ENCODE measurements around the gene GJC1.
"Not testable (repeated sequence)": the region's sequence is repeated elsewhere in the genome, so short reads cannot be mapped to it uniquely, and the experiment has no call there.

Gene GJC1

GRCh38 chr17:44827863-44828262 is 2.2 kb downstream of the GJC1 start:
- TF ChIP-seq CTCF (IDR thresholded peaks at IDR 0.05; ENCODE audit: low read depth, low read length, missing control alignments), result no peak
- H3K4me3 ChIP-seq (ENCODE audit: low read depth, low read length), result peak overlapping the region; percentile 91
- in situ Hi-C loops (cut with HindIII; ENCODE audit: low sequenced_read_pairs), result no loop called here

GRCh38 chr17:44826123-44826790 is 3.8 kb downstream of the GJC1 start:
- in situ Hi-C loops (cut with HindIII; ENCODE audit: low sequenced_read_pairs), result no loop called here
- no peak for TF ChIP-seq CTCF (IDR thresholded peaks at IDR 0.05; ENCODE audit: low read depth, low read length, missing control alignments)
- DNase-seq (ENCODE audit: low read depth), result no peak
- no peak overlapping the region for H3K4me3 ChIP-seq (ENCODE audit: low read depth, low read length)

More at GRCh38 chr17:44827863-44828262, 2.2 kb downstream of the GJC1 start:
- no peak for DNase-seq (ENCODE audit: low read depth)

- in situ Hi-C loops (cut with HindIII; ENCODE audit: low sequenced_read_pairs); H3K4me3 ChIP-seq (ENCODE audit: low read depth, low read length); DNase-seq (ENCODE audit: low read depth): not testable (repeated sequence)
Observed at GRCh38 chr17:44825236-44825635, 4.9 kb downstream of the GJC1 start.

GRCh38 chr17:44820631-44821212 is 9.4 kb downstream of the GJC1 start:
- TF ChIP-seq CTCF (IDR thresholded peaks at IDR 0.05; ENCODE audit: low read depth, low read length, missing control alignments), result no peak
- peak overlapping the region; percentile 6 for H3K4me3 ChIP-seq (ENCODE audit: low read depth, low read length)
- in situ Hi-C loops (cut with HindIII; ENCODE audit: low sequenced_read_pairs), result no loop called here
- DNase-seq (ENCODE audit: low read depth), result peak; percentile 85

- H3K4me3 ChIP-seq (ENCODE audit: low read depth, low read length); DNase-seq (ENCODE audit: low read depth); in situ Hi-C loops (cut with HindIII; ENCODE audit: low sequenced_read_pairs): not testable (repeated sequence)
Observed at GRCh38 chr17:44818508-44818907, 11.6 kb downstream of the GJC1 start.

- no peak for TF ChIP-seq CTCF (IDR thresholded peaks at IDR 0.05; ENCODE audit: low read depth, low read length, missing control alignments)
- in situ Hi-C loops (cut with HindIII; ENCODE audit: low sequenced_read_pairs), result no loop called here
- DNase-seq (ENCODE audit: low read depth), result no peak
- H3K4me3 ChIP-seq (ENCODE audit: low read depth, low read length), result no peak overlapping the region
Observed at GRCh38 chr17:44812263-44812662, 17.8 kb downstream of the GJC1 start.

- DNase-seq (ENCODE audit: low read depth); in situ Hi-C loops (cut with HindIII; ENCODE audit: low sequenced_read_pairs); H3K4me3 ChIP-seq (ENCODE audit: low read depth, low read length): not testable (repeated sequence)
Observed at GRCh38 chr17:44808656-44809388, 21.3 kb downstream of the GJC1 start.

GRCh38 chr17:44808156-44808555 is 21.9 kb downstream of the GJC1 start:
- no peak for TF ChIP-seq CTCF (IDR thresholded peaks at IDR 0.05; ENCODE audit: low read depth, low read length, missing control alignments)
- no peak overlapping the region for H3K4me3 ChIP-seq (ENCODE audit: low read depth, low read length)
- no peak for DNase-seq (ENCODE audit: low read depth)
- in situ Hi-C loops (cut with HindIII; ENCODE audit: low sequenced_read_pairs), result no loop called here

All from astrocyte of the cerebellum (primary cell).